ENCODE results near the gene CEACAM6.
A peak's percentile ranks its signal among the peaks of the same experiment; 100 is the strongest.

CEACAM6 gene

GRCh38 chr19:41799444-41800000 is 44.2 kb downstream of the CEACAM6 start:
- DNase-seq, result no peak

- DNase-seq, result no peak
Measured at GRCh38 chr19:41801031-41801430, 45.7 kb downstream of the CEACAM6 start.

GRCh38 chr19:41801792-41802211 is 46.5 kb downstream of the CEACAM6 start:
- DNase-seq, result no peak

DNA sequence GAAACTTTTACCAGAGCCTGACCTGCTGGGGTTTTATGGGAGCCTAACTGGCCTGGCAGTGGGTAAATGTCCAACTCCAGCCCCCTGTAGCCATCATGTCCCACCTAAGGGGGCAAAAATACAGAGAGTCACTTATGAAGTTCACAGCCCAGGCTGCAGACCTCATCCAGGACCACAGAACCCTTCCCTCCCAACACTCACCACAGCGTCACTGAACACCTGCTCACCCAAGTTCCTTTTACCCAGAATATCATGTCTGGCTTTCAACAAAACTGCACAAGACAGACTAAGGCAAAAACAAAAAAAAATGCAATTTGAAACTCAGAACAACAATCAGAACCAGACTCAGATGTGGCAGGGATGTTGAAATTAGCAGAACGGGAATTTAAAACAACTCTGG is 47.4 kb downstream of the CEACAM6 start:
- no peak for DNase-seq

DNA sequence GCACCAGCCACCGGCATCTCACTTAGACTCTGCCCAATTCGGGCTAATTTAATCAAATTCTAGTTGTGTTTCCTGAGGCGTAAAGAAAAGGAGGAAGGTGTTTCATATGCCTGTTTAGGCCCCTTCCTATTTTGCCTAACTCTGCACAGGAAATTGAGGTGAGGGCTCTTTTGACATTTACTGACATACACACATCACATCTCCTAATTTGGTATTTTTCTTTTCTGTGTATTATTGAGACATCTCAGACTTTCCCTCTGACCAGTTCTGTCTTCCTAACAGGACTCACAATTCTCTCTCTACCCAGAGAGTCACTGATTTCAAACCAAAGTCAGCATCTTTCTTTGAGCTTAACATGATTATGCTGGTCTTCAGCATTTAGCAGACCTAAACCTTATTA is 49.0 kb downstream of the CEACAM6 start:
- DNase-seq, result no peak

DNA sequence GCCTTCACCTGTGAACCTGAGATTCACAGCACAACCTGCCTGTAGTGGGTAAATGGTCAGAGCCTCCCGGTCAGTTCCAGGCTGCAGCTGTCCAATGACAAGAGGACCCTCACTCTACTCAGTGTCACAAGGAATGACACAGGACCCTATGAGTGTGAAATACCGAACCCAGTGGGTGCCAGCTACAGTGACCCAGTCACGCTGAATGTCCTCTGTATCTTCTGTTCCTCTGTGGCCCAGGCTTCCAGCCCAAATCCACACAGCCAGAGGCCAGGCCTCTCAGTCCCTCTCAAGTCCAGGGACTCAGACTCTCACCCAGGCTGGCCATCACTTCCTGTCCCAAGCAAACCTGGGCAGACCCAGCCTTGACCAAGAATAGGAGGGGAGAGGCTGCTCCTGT is 51.8 kb downstream of the CEACAM6 start:
- DNase-seq, result no peak

GRCh38 chr19:41808663-41809566 is 53.6 kb downstream of the CEACAM6 start:
- no peak for DNase-seq

GRCh38 chr19:41810301-41810700 is 55.0 kb downstream of the CEACAM6 start:
- DNase-seq, result no peak

- peak; percentile 16 for DNase-seq
Measured at GRCh38 chr19:41811036-41811435, 55.7 kb downstream of the CEACAM6 start.

DNA sequence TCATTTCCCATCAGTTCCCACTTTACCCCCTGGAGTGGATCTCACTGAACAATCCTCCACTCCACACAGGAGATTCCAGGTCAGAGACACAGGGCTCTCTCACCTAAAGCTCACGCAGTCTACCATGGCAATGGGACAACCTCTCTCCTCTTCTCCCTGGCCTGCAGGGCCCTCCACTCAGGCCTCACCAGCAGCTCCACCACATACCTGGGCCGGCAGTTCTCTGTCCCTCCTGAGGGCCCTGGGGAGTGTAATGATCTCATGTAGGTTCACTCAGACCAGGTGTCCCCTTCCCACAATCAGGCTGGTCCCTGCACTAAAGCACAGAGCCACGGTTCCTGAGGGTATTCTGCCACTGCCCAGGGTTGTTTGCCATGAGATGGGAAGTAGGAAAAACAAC is 56.7 kb downstream of the CEACAM6 start:
- DNase-seq, result no peak

DNA sequence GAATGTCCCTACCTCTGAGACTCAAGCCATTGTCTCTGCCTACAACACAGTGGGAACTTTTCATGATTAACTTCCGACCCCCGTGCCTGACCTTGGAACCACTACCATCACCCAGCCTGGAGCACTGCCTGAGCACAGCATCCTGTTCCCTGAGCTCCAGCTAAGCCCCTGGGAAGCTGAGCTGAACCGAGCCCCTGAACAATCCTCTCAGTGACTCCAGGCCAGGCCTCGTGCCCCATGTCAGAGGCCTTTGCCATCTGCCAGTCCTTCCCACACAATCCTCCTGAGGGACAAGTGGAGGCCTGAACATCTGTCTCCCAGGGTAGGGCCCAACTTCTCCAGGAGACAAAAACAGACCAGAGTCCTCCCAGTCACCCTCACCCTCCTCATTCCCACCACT is 58.6 kb downstream of the CEACAM6 start:
- no peak for DNase-seq

DNA sequence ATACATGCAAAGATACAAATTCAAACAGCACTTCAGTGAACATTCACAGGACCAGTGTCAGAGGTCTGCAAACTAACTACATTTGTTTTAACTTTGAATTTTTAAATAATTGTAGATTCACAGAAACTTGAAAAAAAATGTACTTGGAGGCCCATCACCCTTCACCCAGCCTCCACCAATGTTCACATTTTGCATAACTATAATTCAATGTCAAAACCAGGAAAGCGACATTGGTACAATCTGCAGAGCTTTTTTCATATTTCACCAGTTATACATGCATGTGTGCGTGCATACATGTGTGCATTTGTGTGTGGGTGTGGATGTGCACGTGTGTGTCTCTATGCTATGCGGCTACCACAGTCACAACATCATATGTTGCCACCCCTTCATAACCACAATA is 60.0 kb downstream of the CEACAM6 start:
- no peak for DNase-seq

- DNase-seq, result no peak
Measured at GRCh38 chr19:41816761-41817160, 61.4 kb downstream of the CEACAM6 start.

GRCh38 chr19:41821003-41821735 is 65.8 kb downstream of the CEACAM6 start:
- peak; percentile 63 for DNase-seq
